IMR-90 (cell line): ENCODE results near the gene NFATC1. TPM values are rescaled to one million over a fixed set of nuclear protein-coding genes. Genes with fewer than 3 reads are reported as not detected.

Experiments
- ATAC-seq: fragments of 200-7000 bp; cut with Tn5 transposase; 2 replicates; pipeline ENCODE4 v1.9.1; 2020; ENCODE audit warnings: low read depth, mild to moderate bottlenecking, moderate library complexity
- BruUV-seq: library from RNA; stranded (reverse); fragments of 400-500 nt; replicated peaks from 2 replicates; lab custom pipeline; 2021; lab: Mats Ljungman, UMichigan
- CTCF ChIA-PET: fragments of 300-600 bp; formaldehyde crosslinking; extraction: SDS; loops from one replicate; lab custom pipeline; 2021; ENCODE audit warnings: antibody characterized with exemption; lab: Yijun Ruan, JAX
- POLR2A ChIA-PET: fragments of 300-600 bp; sonication (Branson Sonifier 250); formaldehyde crosslinking; loops from one replicate; lab custom pipeline; 2022; ENCODE audit warnings: antibody characterized with exemption; ENCODE audit not compliant: unreplicated experiment; lab: Charles Lee
- DNase-seq: peaks from one replicate; pipeline ENCODE4 v3.0.0; 2013
- H2AFZ ChIP-seq: replicated peaks from 2 replicates; pipeline ENCODE3; 2013; ENCODE audit warnings: low read length, mild to moderate bottlenecking; ENCODE audit not compliant: poor library complexity
- H2AK5ac ChIP-seq: 2 replicates; pipeline ENCODE4 v1.6.1; 2013; ENCODE audit warnings: low read depth, low read length, inconsistent platforms
- H2AK9ac ChIP-seq: replicated peaks from 2 replicates; pipeline ENCODE3; 2013; ENCODE audit warnings: mild to moderate bottlenecking, low read depth, low read length, moderate library complexity; ENCODE audit not compliant: poor library complexity
- H2BK120ac ChIP-seq: 2 replicates; pipeline ENCODE4 v1.6.1; 2013; ENCODE audit warnings: low read depth, low read length, inconsistent platforms
- H2BK15ac ChIP-seq: 3 replicates; pipeline ENCODE4 v1.6.1; 2013; ENCODE audit warnings: low read depth, low read length, inconsistent platforms
- H2BK20ac ChIP-seq: 2 replicates; pipeline ENCODE4 v1.6.1; 2013; ENCODE audit warnings: low read depth, mild to moderate bottlenecking, inconsistent platforms, low read length, moderate library complexity
- H2BK5ac ChIP-seq: 2 replicates; pipeline ENCODE4 v1.6.1; 2013; ENCODE audit warnings: mild to moderate bottlenecking, low read depth, low read length, inconsistent platforms; ENCODE audit not compliant: poor library complexity, severe bottlenecking
- H3K14ac ChIP-seq: replicated peaks from 2 replicates; pipeline ENCODE4 v1.6.1; 2013; ENCODE audit warnings: low read depth, low read length, inconsistent platforms
- H3K18ac ChIP-seq: 2 replicates; pipeline ENCODE4 v1.6.1; 2013; ENCODE audit warnings: low read depth, low read length, control low read depth
- H3K23ac ChIP-seq: 2 replicates; pipeline ENCODE4 v1.6.1; 2013; ENCODE audit warnings: low read depth, low read length, inconsistent platforms
- H3K27ac ChIP-seq: 2 replicates; pipeline ENCODE4 v1.5.1; 2013; ENCODE audit warnings: mild to moderate bottlenecking, control low read depth, low read length; ENCODE audit not compliant: insufficient read depth
- H3K27me3 ChIP-seq: 2 replicates; pipeline ENCODE4 v1.6.1; 2013; ENCODE audit warnings: low read length; ENCODE audit not compliant: control insufficient read depth, insufficient read depth
- H3K36me3 ChIP-seq: 2 replicates; pipeline ENCODE4 v1.6.1; 2013; ENCODE audit warnings: low read length, mixed read lengths; ENCODE audit not compliant: control insufficient read depth, insufficient read depth
- H3K4ac ChIP-seq: 2 replicates; pipeline ENCODE4 v1.6.1; 2013; ENCODE audit warnings: low read depth, low read length, inconsistent platforms
- H3K4me1 ChIP-seq: 2 replicates; pipeline ENCODE4 v1.6.1; 2013; ENCODE audit warnings: low read length, mixed read lengths; ENCODE audit not compliant: control insufficient read depth, insufficient read depth
- H3K4me2 ChIP-seq: 2 replicates; pipeline ENCODE4 v1.6.1; 2013; ENCODE audit warnings: low read depth, mild to moderate bottlenecking, control low read depth, low read length, moderate library complexity
- H3K4me3 ChIP-seq: 2 replicates; pipeline ENCODE4 v1.5.1; 2013; ENCODE audit warnings: low read depth, mild to moderate bottlenecking, control low read depth, low read length, moderate library complexity; ENCODE audit not compliant: insufficient read depth
- H3K56ac ChIP-seq: 2 replicates; pipeline ENCODE4 v1.6.1; 2013; ENCODE audit warnings: low read length, inconsistent platforms; ENCODE audit not compliant: insufficient read depth; ENCODE audit errors: extremely low read depth
- H3K79me1 ChIP-seq, 2 experiments: 2 replicates each; pipeline ENCODE4 v1.6.1; 2013; ENCODE audit warnings: low read length in 2 of 2, inconsistent platforms in 1 of 2, low read depth in 1 of 2
- H3K9ac ChIP-seq: 2 replicates; pipeline ENCODE4 v1.6.1; 2013; ENCODE audit warnings: low read depth, low read length, control low read depth
- H3K9me1 ChIP-seq: 2 replicates; pipeline ENCODE4 v1.6.1; 2013; ENCODE audit warnings: low read length, inconsistent platforms; ENCODE audit not compliant: insufficient read depth
- H3K9me3 ChIP-seq: 2 replicates; pipeline ENCODE4 v1.6.1; 2013; ENCODE audit warnings: low read length; ENCODE audit not compliant: control insufficient read depth, insufficient read depth
- H4K20me1 ChIP-seq: 2 replicates; pipeline ENCODE4 v1.6.1; 2013; ENCODE audit warnings: low read length, inconsistent platforms; ENCODE audit not compliant: insufficient read depth
- H4K5ac ChIP-seq: 2 replicates; pipeline ENCODE4 v1.6.1; 2013; ENCODE audit warnings: mild to moderate bottlenecking, low read depth, low read length, control low read depth
- H4K8ac ChIP-seq, 2 experiments: 2 replicates each; pipeline ENCODE4 v1.6.1; 2013; ENCODE audit warnings: low read depth in 2 of 2, low read length in 2 of 2, control low read depth in 1 of 2, inconsistent platforms in 1 of 2
- H4K91ac ChIP-seq: 2 replicates; pipeline ENCODE4 v1.6.1; 2013; ENCODE audit warnings: low read depth, low read length, inconsistent platforms; ENCODE audit not compliant: insufficient read depth
- BHLHE40 ChIP-seq: fragments of 150-350 bp; IDR thresholded peaks from 2 replicates; pipeline ENCODE4 v1.6.1; 2016; ENCODE audit warnings: mild to moderate bottlenecking, low read depth, low read length
- CEBPB ChIP-seq: IDR thresholded peaks from 2 replicates; pipeline ENCODE4 v1.6.1; 2012; ENCODE audit warnings: low read depth, low read length, improper control_type of control experiment
- CHD1 ChIP-seq: IDR thresholded peaks from 2 replicates; pipeline ENCODE4 v1.6.1; 2012; ENCODE audit warnings: low read depth, low read length, improper control_type of control experiment
- CTCF ChIP-seq: conservative IDR thresholded peaks from 2 replicates; pipeline ENCODE4 v1.5.1; 2012; ENCODE audit warnings: mild to moderate bottlenecking, low read depth, low read length, improper control_type of control experiment
- ELK1 ChIP-seq: fragments of 150-350 bp; IDR thresholded peaks from 2 replicates; pipeline ENCODE4 v1.6.1; 2016; ENCODE audit warnings: low read depth, mild to moderate bottlenecking, low read length, moderate library complexity, borderline replicate concordance
- FOS ChIP-seq: fragments of 150-350 bp; IDR thresholded peaks from 2 replicates; pipeline ENCODE4 v1.6.1; 2016; ENCODE audit warnings: low read depth, low read length
- MAFK ChIP-seq: IDR thresholded peaks from 2 replicates; pipeline ENCODE4 v1.6.1; 2012; ENCODE audit warnings: low read depth, low read length, improper control_type of control experiment
- MAZ ChIP-seq: IDR thresholded peaks from 2 replicates; pipeline ENCODE4 v1.6.1; 2012; ENCODE audit warnings: low read depth, mild to moderate bottlenecking, low read length, improper control_type of control experiment, moderate library complexity, borderline replicate concordance
- MXI1 ChIP-seq: IDR thresholded peaks from 2 replicates; pipeline ENCODE4 v1.6.1; 2012; ENCODE audit warnings: low read depth, mild to moderate bottlenecking, low read length, moderate library complexity, borderline replicate concordance
- NFE2L2 ChIP-seq: fragments of 150-350 bp; IDR thresholded peaks from 2 replicates; pipeline ENCODE4 v1.6.1; 2016; ENCODE audit warnings: low read depth, mild to moderate bottlenecking, low read length
- POLR2A ChIP-seq: IDR thresholded peaks from 2 replicates; pipeline ENCODE4 v1.6.1; 2012; ENCODE audit warnings: mild to moderate bottlenecking, low read depth, low read length
- RAD21 ChIP-seq: IDR thresholded peaks from 2 replicates; pipeline ENCODE4 v1.6.1; 2012; ENCODE audit warnings: low read length, improper control_type of control experiment
- RCOR1 ChIP-seq: IDR thresholded peaks from 2 replicates; pipeline ENCODE4 v1.6.1; 2012; ENCODE audit warnings: mild to moderate bottlenecking, low read length, improper control_type of control experiment; ENCODE audit not compliant: insufficient replicate concordance
- RFX5 ChIP-seq: IDR thresholded peaks from 2 replicates; pipeline ENCODE4 v1.8.0; 2012; ENCODE audit warnings: low read depth, mild to moderate bottlenecking, low read length, moderate library complexity
- SMC3 ChIP-seq: fragments of 150-350 bp; IDR thresholded peaks from 2 replicates; pipeline ENCODE4 v1.6.1; 2016; ENCODE audit warnings: low read depth, mild to moderate bottlenecking, antibody characterized with exemption, low read length, moderate library complexity
- USF2 ChIP-seq: fragments of 150-350 bp; IDR thresholded peaks from 2 replicates; pipeline ENCODE4 v1.6.1; 2017; ENCODE audit warnings: mild to moderate bottlenecking, antibody characterized with exemption, low read length, low read depth
- WGBS, 2 experiments: methylation state at CpG; one replicate each; pipeline versions ENCODE4 v1.1.5 to v1.1.7; 2013; ENCODE audit warnings: missing lambda C conversion rate in 2 of 2; ENCODE audit not compliant: insufficient read length in 1 of 2; ENCODE audit errors: extremely low coverage in 2 of 2; 5-methylcytosine and 5-hydroxymethylcytosine counted together
- dilution Hi-C: fragments of 300-500 bp; cut with HindIII; formaldehyde crosslinking; loops from one replicate; pipeline ENCODE4 v1.14.3; 2018; ENCODE audit warnings: low sequenced_read_pairs; ENCODE audit not compliant: unreplicated experiment
- in situ Hi-C: fragments of 300-500 bp; cut with MboI; formaldehyde crosslinking; loops from 3 replicates; pipeline ENCODE4 v1.14.3; 2019; ENCODE audit warnings: low sequenced_read_pairs, inconsistent platforms, mixed read lengths
- intact Hi-C: fragments of 100-400 bp; cut with micrococcal nuclease; formaldehyde crosslinking; loops from 2 replicates; pipeline ENCODE4 v1.10.0; 2022
- polyA plus RNA-seq, 3 experiments: library from polyadenylated mRNA; depleted of rRNA; stranded (reverse); fragments of >200 nt; gene quantifications; 2 replicates each; pipeline ENCODE4 v1.2.3, GENCODE V29; 2012; ENCODE audit warnings: low replicate concordance in 1 of 3
- total RNA-seq: library from RNA; depleted of rRNA; stranded (reverse); fragments of >200 nt; gene quantifications from 2 replicates; pipeline ENCODE4 v1.2.3, GENCODE V29; 2012

Gene NFATC1
- total and polyA plus RNA-seq, 2 of the 4 experiments (the other 2 are of a cell fraction): 0.36 to 1.8 TPM

- Histone ChIP-seq H2BK5ac (no peak overlapping the region), H2AFZ (no peak overlapping the region), H3K18ac (no peak overlapping the region), H3K4ac (no peak overlapping the region), H3K4me2 (no peak overlapping the region), H2BK120ac (no peak overlapping the region), H4K20me1 (no peaks in the 10 kb centered on the region; the same call in 1 of the 2 replicates), H3K23ac (no peak overlapping the region), H3K14ac (no peak overlapping the region), H3K56ac (no peak overlapping the region), H4K5ac (no peak overlapping the region), H3K9me1 (no peaks in the 10 kb centered on the region), H2AK5ac (no peak overlapping the region), H3K9me3 (no peaks in the 10 kb centered on the region), H2BK15ac (no peak overlapping the region), H3K27me3 (peaks cover 27% of the 10 kb centered on the region), H2AK9ac (no peak overlapping the region), H4K8ac (no peak overlapping the region), H3K79me1 (no peaks in the 10 kb centered on the region), H2BK20ac (no peak overlapping the region), H3K36me3 (no peaks in the 10 kb centered on the region), H3K4me1 (no peaks in the 10 kb centered on the region), H3K9ac (no peak overlapping the region), H3K4me3 (no peak overlapping the region), H3K27ac (no peak overlapping the region), H4K91ac (no peak overlapping the region)
- in situ Hi-C loops (loop anchor here (5.0 kb wide), 1 partner anchor 155 kb away; no protein-coding TSS in a partner anchor), dilution Hi-C loops (no loop called here), intact Hi-C loops (no loop called here)
- POLR2A ChIA-PET: no interaction called here
- TF ChIP-seq CHD1 (no peak), CEBPB (no peak), BHLHE40 (no peak), CTCF (no peak), MXI1 (no peak), SMC3 (no peak), USF2 (no peak), POLR2A (no peak), FOS (no peak), RFX5 (no peak), MAZ (no peak), RCOR1 (no peak), ELK1 (no peak), MAFK (no peak), RAD21 (no peak), NFE2L2 (no peak)
- no peak for ATAC-seq
- no TSS peak for BruUV-seq
- CTCF ChIA-PET: no interaction called here
- no CpG with 5 or more reads among the region's 18 CpGs for WGBS, 2 experiments
- DNase-seq: no peak
Observed at GRCh38 chr18:79531926-79532312, 136.2 kb downstream of the NFATC1 start.
